ENCODE results near the gene GTF2B.

- TF ChIP-seq CTCF (IDR thresholded peaks at IDR 0.05; ENCODE audit: insufficient read depth, low read depth, low read length) (no peak), EZH2 (IDR thresholded peaks at IDR 0.05; ENCODE audit: insufficient read depth, low read length) (no peak)
Observed at GRCh38 chr1:88900883-88901282, 9.5 kb upstream of the GTF2B start.

Measured in astrocyte (in vitro differentiated cells and primary cell).